HS-27A (cell line): ENCODE measurements around the gene GPR132.
"Not testable (repeated sequence)": the region's sequence is repeated elsewhere in the genome, so short reads cannot be mapped to it uniquely, and the experiment has no call there.

Source experiments
- DNase-seq: peaks from one replicate; pipeline ENCODE4 v3.0.0-alpha.2; 2012; ENCODE audit warnings: low read depth, missing footprints

The GPR132 gene, protein sequence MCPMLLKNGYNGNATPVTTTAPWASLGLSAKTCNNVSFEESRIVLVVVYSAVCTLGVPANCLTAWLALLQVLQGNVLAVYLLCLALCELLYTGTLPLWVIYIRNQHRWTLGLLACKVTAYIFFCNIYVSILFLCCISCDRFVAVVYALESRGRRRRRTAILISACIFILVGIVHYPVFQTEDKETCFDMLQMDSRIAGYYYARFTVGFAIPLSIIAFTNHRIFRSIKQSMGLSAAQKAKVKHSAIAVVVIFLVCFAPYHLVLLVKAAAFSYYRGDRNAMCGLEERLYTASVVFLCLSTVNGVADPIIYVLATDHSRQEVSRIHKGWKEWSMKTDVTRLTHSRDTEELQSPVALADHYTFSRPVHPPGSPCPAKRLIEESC

DNA sequence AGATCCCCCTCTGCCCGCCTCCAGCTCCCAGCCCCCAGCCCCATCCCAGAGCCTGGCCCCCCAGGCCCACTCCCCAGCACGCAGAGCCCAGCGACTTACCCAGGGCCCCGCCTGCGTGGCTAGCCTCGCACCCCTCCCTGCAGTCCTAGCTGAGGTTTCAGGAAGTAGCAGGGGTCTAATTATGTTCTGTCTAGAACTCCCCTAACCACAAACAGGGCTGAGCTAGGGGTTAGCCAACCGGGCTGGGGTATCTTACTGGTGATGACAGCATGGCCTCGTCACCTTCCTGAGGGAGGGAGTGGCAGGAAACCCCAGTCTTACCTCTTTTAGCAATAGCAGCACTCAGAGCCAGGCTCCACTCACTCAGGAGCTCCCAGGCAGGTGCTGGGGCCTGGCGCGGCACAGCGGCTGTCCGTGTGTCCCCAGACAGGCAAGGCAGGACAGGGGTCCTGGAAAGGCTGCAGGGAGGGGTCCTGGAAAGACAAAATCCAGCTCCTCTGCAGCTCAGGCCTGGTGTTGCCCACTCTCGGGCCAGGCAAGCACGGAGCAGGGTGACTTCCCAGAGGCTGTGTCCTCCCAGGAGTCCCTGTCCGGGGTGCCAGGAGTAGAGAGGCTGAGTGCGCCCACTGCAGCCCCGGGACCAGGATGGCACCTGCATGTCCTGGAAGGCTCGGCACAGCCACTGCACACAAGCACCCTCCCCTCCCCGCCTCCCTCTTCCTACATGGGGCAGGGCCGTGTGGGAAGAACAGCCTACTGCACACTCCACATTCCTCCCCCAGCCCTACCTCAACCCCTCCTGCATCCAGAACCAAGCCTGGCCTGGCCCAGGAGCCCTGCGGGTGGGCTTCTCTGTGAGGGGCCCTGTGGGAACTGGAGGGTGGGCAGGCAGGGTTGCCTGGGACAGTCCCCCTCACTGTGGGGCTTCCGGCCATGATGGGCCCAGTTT is at the start of gene GPR132:
Gene GPR132, minus strand, starts transcription at position 151 of the 949 bp plus-strand sequence. CDS start 10,010 bp downstream, outside the sequence.
- DNase-seq = no peak

DNA sequence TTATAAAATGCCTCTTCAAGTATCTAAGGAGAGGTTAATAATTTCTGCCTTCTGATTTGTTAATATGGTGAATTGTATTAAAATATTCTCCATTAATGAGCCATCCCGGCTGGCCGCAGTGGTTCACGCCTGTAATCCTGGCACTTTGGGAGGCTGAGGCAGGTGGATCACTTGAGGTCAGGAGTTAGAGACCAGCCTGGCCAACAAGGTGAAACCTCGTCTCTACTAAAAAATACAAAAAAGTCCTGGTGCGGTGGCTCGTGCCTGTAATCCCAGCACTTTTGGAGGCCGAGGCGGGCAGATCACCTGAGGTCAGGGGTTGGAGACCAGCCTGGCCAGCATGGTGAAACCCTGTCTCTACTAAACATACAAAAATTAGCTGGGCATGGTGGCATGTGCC is 44.0 kb upstream of the GPR132 start:
- DNase-seq = not testable (repeated sequence)

DNA sequence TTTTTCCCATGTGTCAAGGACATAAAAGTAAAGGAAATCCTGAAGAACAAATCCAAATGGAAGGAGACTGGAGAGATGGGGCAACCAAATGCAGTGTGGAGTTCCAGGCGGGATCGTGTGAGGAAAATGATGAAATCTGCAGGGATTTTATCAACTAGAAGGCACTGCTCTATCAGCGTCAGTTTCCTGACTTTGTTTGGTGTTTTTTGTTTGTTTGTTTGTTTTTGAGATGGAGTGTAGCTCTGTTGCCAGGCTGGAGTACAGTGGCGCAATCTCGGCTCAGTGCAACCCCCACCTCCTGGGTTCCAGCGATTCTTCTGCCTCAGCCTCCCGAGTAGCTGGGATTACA is 43.3 kb upstream of the GPR132 start:
- DNase-seq = no peak

DNA sequence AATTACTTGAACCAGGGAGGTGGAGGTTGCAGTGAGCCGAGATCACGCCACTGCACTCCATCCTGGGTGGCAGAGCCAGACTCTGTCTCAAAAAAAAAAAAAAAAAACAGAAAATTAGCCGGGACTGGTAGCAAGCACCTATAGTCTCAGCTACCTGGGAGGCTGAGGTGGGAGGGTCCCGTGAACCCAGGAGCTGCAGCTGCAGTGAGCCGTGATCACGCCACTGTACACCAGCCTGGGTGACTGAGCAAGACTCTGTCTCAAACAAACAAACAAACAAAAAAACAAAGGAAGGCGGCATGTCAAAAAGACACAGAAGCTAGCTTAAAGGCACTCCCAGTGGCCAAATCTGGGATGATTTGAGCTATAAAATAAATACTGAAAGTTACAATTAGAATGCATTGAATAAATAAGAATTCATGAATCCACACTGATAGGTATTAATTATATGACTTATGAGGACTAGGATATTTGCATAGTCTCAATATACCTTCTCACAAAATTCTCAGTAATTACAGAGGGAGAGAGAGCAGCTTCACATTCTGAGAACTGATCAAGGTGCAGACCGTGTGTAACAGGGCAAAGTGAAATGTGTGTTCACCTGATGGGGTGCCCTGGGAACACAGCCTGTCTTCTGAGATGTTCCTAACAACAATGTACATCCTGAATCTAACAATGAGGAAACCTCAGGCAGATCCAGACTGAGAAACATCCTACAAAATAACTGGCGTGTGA is 42.7 kb upstream of the GPR132 start:
- DNase-seq = no peak

DNA sequence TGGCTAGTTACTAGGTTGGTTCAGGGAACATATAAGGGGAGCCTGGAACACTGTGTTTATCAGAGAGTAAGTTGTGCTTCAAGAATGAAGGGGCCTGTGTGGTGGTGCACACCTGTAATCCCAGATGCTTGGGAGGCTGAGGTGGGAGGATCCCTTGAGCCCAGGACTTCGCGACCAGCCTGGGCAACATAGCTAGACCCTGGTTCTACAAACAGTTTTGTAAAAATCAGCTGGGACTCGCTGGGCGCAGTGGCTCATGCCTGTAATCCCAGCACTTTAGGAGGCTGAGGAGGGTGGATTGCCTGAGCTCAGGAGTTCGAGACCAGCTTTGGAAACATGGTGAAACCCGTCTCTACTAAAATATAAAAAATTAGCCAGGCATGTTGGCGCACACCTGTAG is 42.1 kb upstream of the GPR132 start:
- DNase-seq = no peak

DNA sequence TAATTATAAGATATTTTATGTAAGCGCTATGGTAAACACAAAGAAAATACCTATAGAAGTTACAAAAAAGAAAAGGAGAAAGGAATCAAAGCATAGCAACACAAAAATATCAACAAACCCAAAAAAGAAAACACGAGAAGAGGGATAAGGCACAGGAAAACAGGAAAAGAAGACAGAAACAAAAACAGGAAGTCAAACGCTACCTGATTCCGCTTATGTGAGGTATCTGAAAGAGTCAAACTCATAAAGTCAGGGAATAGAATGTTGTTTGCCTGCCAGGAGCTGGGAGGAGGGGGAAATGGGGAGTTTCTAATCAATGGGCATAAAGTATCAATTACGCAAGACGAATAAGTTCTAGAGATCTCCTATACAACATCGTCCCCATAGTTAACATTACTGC is 39.9 kb upstream of the GPR132 start:
- DNase-seq = no peak

DNA sequence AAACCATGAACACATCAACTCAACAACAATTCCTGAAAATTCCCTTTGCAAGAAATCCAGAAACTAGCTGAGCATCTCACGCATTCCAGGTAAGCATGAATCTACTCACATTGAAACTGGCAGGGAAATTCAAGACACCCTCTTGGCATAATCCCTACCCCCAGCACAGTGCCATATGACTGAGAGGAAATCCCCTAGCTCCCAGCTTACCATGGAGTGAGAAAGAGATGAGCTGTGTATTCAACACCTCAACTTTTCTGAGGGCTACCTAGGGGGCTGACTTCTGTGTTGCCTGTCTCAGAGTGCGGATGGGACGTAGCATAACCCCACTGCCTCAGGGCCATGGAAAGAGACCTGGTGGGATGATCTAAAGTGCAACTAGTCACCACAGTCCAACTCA is 37.7 kb upstream of the GPR132 start:
- DNase-seq = no peak

DNA sequence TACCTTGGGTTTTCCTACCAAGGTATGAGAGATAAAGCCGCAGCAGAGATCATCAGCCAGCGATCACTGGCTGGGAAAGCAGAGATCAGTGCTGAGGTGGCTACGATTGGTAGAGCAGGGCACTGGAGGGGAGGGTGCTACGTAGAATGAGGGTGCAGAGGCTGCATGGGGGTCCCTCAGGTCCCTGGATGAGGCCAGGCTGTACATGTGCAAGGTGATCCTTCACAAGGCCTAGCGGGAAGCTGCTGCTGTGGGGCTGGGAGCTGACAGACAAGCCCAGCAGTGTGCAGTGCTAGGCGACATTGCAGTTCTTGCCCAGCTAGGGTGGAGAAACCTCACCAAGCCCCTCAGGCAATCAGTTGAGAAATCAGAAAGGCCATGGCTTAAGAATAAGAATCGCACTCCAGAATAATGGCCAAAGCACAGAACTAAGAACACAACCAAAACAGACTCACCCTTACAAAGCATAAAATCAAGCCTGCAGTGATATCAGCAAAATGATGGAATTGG is 37.2 kb upstream of the GPR132 start:
- no peak for DNase-seq

DNA sequence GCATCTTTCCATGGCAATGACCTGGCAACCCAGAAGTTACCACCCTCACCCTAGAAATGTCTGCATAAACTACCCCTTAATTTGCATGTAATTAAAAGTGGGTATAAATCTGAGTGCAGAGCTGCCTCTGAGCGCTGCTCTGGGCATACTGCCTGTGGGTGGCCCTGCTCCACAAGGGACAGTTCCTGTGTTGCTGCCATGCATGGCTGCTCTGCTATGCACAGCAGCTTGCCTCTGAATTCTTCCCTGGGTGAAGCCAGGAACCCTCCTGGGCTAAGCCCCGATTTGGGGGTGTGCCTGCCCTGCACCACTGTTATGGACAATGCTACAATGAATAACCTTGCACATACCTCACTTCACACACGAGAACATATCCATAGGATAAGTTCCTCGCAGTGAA is 35.7 kb upstream of the GPR132 start:
- DNase-seq = no peak

DNA sequence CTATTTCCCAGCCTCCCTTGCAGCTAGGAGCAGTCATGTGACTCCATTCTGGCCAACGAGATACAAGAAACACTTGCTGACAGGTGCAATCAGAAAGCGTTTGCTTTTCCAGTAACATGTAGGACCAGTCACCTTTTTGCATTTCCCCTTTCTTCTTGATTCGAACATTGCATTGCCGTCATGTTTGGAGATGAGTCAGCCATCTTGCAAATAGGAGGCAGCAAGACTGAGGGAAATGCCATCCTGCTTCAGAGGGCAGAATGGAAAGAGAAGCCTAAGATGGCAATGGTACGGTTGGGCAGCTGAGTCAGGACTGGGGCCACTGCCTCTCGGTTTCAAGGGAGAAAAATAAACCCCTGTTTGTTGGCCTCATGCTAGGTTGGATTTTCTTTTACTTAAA is 34.5 kb upstream of the GPR132 start:
- DNase-seq = no peak

DNA sequence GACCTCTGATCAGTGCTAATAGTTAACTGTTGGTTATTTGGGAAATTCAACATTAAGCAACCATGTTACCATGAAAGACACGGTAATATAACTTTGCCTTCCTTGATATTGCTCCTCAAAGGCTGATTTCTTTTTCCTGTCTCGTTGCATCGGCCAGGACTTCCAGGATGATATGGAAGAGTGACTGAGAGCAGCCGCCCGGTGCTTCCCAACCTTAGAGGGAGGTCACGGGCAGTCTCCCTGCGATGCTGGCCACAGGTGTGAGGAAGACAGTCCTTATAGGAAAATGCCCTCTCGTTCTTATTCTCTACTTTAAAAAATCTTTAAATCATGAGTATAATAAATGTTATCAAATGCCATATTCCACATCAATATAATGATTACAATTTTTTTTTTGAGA is 33.1 kb upstream of the GPR132 start:
- DNase-seq = no peak

DNA sequence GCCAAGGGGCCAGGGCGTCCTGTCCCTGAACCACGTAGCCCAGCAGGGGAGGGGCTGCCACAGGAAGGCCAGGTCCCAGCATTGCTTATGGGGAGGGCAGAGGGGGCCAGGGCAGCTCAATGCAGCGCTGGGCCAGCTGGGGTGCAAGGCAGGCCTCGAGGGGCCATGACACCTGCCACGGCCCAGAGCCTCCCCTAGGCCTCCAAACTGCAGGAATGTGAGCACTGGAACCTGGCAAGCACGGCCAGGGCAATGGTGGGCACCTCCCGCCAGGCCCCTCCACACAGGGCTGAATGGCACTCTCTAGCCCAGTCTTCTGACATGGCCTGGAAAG is 32.5 kb upstream of the GPR132 start:
- no peak for DNase-seq

DNA sequence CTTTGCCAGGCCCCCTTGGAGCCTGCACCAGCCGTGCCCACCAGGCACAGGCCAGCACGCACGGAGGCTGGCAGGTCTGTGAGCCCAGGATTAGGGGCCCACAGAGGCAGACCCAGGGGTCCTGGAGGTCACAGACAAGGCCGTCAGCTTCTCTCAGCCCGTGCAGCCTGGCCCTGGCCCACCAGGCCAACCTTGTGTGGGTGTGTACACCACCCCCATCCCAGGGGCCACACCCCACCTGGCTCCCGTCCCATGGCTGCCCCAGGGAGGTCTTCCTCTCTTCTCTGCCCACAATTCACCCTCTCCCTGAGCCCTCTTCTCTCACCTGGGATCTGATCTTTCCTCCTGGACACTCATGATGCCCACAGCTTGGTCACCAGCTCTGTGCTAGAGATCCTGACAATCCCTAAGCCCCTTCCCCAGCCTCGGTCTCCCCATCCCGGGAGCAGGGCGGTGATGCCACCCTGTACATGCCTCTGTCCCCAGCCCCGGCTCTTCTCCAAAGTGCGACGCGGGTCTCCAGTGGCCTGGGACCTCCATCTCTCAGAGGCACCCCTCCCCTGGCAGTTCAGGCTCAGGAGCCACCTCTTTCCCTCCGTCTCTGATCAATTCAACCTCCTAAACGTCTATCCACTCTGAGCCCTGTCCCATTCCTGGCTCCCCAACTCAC is 31.1 kb upstream of the GPR132 start:
- no peak for DNase-seq

DNA sequence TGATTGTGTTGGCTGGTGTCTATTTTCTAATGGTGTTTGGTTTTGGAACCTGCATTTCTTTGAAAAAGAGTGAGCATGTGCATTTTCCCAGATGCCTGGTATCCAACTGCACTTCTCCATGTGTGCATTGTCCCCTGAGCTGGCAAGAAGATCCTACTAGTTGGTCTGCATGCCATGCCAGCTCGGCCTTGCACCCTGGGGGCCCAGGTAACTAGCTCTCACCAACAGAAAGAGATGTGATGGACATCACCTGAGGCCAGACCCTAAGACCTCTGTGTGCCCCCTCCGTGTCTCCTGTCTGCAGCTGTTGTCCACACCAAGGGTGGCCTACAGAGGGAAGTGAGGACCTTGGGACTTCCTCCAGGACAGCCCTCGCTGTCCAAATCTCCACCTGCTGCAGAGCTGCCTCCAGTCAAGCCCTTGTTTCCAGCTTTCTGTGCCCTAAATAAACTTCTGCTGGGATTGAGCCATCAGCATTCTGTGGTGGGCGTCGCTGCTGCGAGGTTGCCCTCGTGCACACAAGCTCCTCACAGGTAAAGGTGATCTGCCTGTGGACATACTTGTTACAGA is 30.1 kb upstream of the GPR132 start:
- no peak for DNase-seq

DNA sequence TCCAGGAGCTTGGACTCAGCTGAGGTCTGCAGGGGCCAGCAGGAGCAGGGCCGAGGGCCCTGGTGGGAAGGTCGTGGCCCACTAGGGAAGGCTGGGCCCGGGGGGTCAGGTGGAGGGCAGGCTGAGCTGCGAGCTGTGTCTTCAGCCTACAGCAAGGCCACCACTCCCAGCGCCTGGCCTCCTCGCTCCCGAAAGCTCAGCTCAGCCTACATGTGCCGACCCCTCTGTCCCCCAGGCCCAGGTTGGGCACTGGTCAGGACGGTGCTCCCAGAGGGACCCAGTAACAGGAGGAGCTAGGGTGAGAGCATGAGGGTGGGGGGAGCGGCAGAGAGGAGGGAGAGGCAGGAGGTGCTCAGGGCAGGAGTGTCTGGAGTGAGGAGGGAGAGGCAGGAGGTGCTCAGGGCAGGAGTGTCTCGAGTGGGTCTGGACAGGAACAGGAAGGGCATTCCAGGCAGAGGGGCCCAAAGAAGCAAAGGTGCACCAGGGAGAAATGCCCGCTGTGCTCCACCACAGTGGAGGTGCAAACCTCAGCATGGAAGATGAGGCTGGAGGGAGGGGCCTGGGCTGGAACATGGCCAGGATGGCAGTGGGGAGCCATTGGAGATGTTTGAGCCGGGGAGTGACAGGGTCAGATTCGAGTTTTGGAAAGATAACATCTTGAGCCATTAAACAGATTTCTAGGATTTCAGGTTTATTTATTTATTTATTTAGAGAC is 29.1 kb upstream of the GPR132 start:
- no peak for DNase-seq

DNA sequence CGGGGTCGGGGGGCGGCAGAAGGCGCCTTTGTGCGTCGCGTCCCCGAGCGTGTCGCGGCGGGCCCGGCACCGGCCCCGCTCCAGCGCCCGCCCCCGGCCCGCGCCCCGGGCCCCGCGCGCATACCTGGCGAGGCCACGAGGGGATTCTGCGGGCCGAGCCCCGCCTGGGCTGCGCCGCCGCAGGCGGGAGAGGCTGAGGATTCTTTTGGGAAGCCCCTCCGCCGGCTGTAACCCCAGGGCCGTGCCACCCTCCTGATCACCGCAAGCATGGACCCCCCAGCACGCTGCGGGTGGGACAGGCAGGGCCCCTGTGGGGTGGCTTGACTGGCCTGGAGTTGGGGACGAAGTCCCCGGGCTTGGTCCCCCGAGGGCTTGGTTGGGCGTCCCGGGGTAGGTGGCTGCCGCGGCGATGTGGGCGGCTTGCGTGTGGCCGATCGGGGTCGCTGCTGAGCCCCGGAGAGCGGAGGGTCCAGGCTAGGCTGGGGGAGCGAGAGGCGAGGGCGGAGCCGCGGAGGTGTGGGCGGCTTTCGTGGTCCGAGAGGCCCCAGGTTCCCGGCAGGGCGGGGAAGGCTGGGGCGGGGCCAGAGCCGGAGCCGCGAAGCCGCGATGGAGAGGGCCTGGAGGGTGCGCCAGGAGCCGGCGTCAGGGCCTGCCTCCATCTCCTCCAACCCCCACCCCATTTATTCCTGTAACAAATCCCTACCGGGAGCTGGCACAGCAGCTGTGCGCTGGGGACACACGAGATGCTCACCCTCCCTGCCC is 28.4 kb upstream of the GPR132 start:
- DNase-seq = no peak

DNA sequence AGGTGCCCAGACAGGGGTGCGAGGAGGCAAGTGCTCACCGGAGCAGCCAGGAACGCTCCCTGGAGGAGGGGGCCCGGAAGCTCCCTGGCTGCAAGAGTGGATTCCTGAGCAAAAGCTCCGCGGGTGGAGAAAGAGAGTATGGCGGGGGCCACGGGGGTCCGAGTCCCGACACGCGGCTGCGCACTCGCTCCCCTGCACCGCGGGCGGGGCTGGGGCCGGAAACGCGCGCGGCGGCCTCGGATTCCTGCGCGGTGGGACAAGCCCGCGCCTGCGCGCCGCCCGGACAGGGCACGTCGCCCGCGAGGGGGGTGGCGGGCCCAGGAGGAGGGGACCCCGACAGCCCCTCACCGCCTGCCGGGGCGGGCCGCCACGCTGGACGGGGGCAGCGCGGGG is 27.8 kb upstream of the GPR132 start:
- no peak for DNase-seq

DNA sequence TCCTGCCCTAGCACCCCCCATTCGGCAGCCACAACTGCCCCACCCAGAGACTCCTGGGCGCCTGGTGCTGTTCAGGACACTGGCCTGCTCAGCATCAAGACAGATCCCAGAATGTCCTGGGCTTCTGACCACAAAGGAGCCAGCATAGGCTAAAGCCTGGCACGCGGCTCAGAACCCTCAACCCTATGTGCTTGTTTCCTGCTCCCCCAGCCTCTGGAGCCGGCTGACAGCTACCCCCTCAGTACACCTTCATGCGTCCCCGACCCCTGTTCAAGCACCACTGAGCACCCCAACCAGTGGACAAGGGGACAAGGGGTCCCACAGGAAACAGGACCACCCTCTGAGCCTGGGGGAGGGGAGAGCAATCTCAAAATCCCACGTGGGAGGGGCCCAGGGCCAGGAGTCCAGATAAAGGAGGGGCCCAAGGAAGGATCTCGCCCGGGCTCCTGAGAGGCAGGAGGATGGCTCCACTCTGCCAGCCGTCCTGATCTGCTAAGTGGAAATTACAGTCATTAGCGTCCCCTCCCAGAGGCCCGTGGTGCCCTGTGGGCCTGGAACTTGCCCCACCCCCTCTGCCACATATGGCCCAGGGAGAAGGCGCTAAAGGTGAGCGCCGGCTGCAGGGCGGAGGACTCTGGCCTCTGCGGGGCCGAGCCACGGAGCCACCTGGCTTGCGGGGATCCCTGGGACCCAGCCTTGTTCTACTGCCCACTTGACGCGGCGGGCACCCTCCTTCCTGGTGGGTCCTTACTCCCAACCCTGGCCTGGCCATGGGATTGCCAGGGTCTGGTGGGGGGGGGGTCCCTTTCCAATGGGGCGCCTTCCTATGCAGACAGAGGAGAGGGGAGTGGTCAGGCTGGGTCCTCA is 27.2 kb upstream of the GPR132 start:
- no peak for DNase-seq

DNA sequence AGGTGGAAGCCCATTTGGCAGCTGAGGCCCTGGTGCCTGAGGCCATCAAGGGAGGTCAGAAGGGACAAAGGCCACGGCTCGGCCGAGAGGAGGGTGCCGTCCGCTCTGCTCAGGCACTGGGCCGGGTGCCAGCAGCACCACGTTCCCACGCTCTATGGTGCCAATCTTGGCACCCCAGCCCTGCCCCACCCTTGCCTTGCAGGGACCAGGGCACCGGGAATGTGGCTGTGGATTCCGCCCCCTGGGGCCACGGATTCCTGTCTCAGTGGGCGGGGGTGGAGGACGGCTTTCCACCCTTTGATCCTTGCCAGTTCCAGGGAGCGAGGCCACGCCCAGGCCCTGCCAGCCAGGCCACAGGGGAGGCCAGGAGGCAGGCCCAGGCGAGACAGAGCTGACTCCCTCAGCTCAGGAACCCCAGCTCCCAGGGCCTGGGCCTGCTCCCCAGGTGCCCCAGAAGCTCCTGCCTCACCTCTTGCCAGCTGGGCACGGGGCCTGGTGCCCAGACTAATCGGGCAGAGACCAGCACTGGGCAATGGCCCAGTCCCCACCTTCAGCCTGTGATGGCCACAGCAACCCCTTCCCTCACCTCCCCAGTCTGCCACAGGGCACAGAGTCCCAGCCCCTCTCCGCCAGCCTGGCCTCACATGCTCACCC is 26.4 kb upstream of the GPR132 start:
- DNase-seq = peak; percentile 64
